Stimulated activated CD4-positive, alpha-beta T cell treated with anti-CD3 and anti-CD28 coated beads, Interleukin-1b, Interleukin-23, amount 100 ng/mL, for 4 hours (primary cell): ENCODE measurements around the gene KIF16B.
"Not testable (repeated sequence)": the region's sequence is repeated elsewhere in the genome, so short reads cannot be mapped to it uniquely, and the experiment has no call there.

Experiments used
- DNase-seq, 2 donors: peaks; one replicate each; pipeline ENCODE4 v3.0.0-alpha.2; 2020; ENCODE audit warnings: low read depth in 2 of 2

KIF16B gene

GRCh38 chr20:16475225-16475624, 98.0 kb downstream of the KIF16B start:
- no peak for DNase-seq

DNA sequence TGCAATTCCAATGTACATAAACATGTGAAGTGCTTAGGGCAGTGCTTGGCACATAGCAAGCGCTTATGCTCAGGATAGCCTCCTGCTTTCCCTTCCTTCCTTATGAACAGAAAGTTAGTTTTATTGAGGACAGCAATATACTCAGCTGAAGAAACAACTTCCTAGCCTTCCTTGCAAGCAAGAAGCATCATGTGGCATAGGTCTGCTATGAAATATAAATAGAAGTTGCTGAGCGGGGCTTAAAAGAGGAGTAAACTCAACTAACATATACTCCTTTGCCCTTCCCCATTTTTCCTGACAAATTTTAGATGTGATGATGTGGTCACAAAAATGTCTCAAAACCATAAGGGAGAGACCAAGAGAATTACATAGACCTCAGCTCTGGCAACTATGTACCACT, 98.9 kb downstream of the KIF16B start:
- DNase-seq: no peak

DNA sequence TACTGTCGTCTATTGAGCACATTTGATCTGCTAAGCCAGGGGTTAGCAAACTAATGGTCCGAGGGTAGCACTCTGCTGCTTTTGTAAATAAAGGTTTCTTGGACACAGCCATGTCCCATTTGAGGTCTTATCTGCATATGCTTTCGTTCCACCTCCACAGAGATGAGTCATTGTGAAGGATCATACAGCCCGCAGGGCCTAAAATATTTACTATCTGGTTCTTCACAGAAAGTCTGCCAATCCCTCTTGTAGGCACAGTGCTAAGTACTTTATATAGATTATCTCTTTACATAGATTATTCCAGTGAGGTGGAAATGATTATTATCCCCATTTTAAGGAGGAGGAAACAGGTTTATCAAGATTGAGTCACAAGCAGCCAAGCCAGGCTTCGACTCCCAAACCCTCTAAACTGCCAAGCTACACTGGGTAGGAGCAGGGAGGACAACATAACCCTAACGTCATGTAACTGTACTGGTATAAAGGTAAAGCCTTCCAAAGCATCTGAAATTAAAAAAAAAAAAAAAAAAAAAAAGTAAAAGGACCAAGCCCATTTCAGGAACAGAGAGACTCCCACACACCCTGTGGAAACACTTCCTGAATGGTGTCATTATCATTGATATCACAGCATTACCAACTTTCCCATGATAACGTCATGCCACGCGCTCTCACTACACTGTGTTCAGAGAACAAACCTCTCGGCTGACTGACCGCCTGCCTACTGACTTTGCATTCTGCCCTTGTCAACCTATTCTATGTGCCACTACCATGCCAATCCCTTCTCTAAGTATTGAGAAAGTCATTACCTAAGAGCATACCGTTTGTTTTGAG, 101.0 kb downstream of the KIF16B start:
- no peak for DNase-seq

GRCh38 chr20:16469395-16469905, 103.8 kb downstream of the KIF16B start:
- DNase-seq: no peak

DNA sequence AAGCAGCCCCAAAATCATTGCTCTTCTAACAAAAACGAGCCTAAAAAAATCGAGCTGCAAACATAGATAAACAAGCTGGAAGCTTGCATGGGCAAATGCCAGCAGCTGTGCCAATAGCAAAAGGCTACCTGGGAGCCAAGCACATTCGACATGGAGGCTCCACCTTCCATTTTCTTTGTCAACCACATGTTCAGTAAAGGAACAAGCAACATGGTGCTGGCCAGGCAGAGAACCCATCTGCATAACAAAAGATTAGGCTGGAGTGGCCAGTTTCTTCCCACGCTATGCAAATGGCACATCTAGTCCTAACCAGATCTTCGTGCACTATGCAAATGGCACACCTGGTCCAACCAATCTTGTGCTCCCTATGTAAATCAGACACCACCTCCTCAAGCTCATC, 110.5 kb downstream of the KIF16B start:
- DNase-seq: no peak

GRCh38 chr20:16459019-16459700, 114.1 kb downstream of the KIF16B start:
- DNase-seq: no peak

GRCh38 chr20:16457514-16457913, 115.7 kb downstream of the KIF16B start:
- no peak for DNase-seq

DNA sequence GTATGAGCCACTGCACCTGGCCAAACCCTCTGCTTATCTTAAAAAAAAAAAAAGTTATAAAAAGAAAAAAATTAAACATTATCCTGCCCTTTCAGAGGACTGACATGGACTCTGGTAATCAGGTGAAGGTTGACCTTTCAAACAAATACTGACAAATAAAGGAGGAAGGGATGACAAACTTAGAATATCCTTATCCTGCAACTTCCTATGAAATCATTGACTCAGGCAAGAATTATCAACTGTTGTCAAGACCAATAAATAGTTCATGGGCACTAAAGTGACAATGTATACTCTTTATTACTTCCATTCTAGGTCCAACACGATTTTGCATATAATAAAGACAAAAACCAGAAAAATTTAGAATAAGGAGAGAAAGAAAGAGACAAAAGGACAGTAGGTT, 117.9 kb downstream of the KIF16B start:
- no peak for DNase-seq

DNA sequence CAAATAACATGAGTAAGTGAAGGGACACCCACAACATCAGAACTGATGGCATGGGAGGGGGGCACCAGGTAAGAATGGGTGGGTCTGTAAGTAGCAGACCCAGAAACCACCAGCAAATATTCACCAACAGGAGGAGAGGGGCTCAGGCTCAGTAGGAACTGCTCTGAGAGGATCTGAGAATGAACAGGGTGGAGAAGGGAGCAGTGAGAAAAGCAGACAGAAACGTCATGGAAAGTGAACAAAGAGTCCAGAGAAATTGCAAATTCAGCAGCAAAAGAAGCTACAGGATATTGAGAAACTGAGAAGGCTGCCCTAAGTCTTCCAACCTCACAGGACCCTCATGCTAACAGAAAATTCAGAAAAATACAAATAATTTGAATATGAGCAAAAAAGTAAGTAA, 121.3 kb downstream of the KIF16B start:
- no peak for DNase-seq

DNA sequence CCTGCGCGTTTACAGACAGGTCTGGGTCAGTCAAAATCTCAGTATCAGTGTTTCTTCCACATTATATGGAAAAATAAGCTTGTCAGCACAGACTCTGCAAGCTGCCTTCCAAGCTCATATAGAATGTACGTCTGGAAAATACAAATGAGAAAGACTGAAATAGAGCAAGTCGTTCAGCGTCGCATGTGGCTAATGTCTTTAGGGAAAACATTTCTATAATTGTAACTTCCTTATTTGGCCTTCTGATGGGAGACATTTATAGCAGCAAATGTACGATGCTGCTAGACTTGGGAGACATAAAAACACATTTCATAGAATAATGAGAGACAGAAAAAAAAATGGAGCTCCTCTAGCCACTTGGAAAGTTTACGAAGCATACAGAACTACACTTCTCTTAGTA, 122.2 kb downstream of the KIF16B start:
- DNase-seq: no peak

GRCh38 chr20:16446991-16447390, 126.3 kb downstream of the KIF16B start:
- DNase-seq: no peak

DNA sequence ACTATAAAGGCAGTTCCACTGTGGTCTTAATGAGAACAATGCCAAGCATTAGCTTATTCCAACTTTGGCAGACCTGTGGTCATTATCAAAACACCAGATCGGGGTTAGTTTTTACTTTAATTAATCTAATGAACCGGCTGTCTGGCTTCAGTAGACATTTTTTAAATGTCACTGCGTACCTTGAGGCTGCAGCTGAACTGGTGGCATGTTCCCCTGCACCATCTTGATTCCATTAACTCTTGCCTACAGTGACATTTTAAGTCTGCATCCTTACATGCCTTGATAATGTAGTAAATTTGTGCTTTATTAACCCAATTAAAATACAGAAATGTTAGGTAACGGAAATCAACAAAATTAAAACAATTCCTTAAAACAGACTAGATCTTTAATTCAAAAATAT, 127.0 kb downstream of the KIF16B start:
- no peak for DNase-seq

GRCh38 chr20:16445482-16445881, 127.8 kb downstream of the KIF16B start:
- DNase-seq: no peak

- DNase-seq: no peak
These were observed 129.0 kb downstream of the KIF16B start for GRCh38 chr20:16444057-16444777.

GRCh38 chr20:16441546-16442164, 131.6 kb downstream of the KIF16B start:
- no peak for DNase-seq

DNA sequence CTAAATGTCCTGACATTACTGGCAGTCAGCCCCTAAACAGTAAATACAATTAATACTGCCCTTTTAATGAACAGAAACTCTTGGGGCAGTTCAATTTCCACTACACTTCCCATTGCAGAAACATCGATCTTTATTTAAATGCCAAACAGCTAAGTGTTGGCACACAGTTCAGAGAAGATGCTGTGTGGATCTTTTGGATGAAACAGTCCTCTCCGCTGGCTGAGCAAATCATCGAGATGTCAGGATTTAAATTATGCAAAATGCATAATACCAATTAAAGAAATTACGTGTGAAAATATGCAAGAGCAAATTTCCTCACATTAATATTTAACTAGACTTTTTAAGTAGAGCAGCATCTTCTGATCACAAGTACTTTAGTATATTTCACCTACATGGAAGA, 132.6 kb downstream of the KIF16B start:
- DNase-seq: no peak

- DNase-seq: not testable (repeated sequence)
These were observed 133.7 kb downstream of the KIF16B start for GRCh38 chr20:16439540-16439939.

- no peak for DNase-seq
These were observed 135.1 kb downstream of the KIF16B start for GRCh38 chr20:16438100-16438499.

DNA sequence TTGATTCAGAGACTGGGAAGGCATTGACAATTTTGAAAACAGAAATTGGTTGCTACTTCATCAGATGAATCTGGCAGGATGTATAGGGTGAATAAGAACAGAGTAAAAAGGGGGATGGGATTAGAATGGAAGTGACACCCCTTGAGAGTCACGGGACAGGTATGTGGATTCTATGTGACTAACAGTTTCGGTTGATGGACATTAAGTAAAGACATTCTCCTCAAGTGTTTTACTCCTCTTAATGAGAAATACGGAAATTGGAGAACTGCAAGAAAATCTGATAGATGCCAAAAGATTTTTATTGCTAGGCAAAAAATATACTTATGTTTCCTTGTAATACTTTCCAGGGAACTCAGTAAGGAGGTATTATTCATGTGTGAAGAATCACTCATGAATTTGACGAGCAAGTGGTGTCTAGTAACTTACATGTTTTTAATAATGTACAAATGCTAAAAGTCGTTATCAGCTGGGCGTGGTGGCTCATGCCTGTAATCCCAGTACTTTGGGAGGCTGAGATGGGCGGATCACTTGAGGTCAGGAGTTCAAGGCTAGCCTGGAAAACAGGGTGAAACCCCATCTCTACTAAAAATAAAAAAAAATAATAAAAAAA, 135.8 kb downstream of the KIF16B start:
- no peak for DNase-seq

- DNase-seq: peak; percentile 3 to 39
These were observed 139.1 kb downstream of the KIF16B start for GRCh38 chr20:16434062-16434664.

DNA sequence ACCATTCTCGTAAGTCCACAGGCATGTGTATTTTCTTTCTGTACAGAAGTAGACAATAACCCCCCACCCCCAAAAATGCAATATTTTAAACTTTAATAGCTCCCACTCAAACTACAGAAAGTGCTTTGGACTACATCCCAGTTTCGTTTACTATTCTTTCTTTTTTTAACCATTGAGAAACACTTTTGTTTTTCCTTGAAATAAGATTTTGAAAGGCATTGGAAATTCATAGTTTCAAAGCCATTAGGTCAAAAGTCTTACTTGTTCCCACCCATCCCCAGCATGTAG, 140.0 kb downstream of the KIF16B start:
- DNase-seq: no peak
